Measurements from ENCODE around the gene MARS1.
"Not testable (repeated sequence)": the region's sequence is repeated elsewhere in the genome, so short reads cannot be mapped to it uniquely, and the experiment has no call there.

Gene MARS1

GRCh38 chr12:57549909-57550640 is 62.2 kb downstream of the MARS1 start, which contains the start of gene KIF5A:
Gene KIF5A (plus strand): TSS chr12:57550044. CDS start chr12:57550272, 228 bp downstream.
- peak; percentile 42 for DNase-seq (ENCODE audit: low read depth, low spot score)

GRCh38 chr12:57550641-57551549 is 63.0 kb downstream of the MARS1 start:
- DNase-seq (ENCODE audit: low read depth, low spot score), result no peak

GRCh38 chr12:57551637-57552305 is 63.9 kb downstream of the MARS1 start:
- DNase-seq (ENCODE audit: low read depth, low spot score), result no peak

GRCh38 chr12:57552306-57552651 is 64.4 kb downstream of the MARS1 start:
- DNase-seq (ENCODE audit: low read depth, low spot score), result no peak

GRCh38 chr12:57552835-57553313 is 65.0 kb downstream of the MARS1 start:
- DNase-seq (ENCODE audit: low read depth, low spot score), result peak; percentile 25

- DNase-seq (ENCODE audit: low read depth, low spot score), result no peak
Observed at GRCh38 chr12:57553343-57554202, 65.7 kb downstream of the MARS1 start.

GRCh38 chr12:57554453-57554852 is 66.6 kb downstream of the MARS1 start:
- no peak for DNase-seq (ENCODE audit: low read depth, low spot score)

- no peak for DNase-seq (ENCODE audit: low read depth, low spot score)
Observed at GRCh38 chr12:57554897-57555296, 67.0 kb downstream of the MARS1 start.

GRCh38 chr12:57558864-57559263 is 71.0 kb downstream of the MARS1 start:
- no peak for DNase-seq (ENCODE audit: low read depth, low spot score)

- DNase-seq (ENCODE audit: low read depth, low spot score), result no peak
Observed at GRCh38 chr12:57560516-57560915, 72.6 kb downstream of the MARS1 start.

- not testable (repeated sequence) for DNase-seq (ENCODE audit: low read depth, low spot score)
Observed at GRCh38 chr12:57561117-57561516, 73.2 kb downstream of the MARS1 start.

GRCh38 chr12:57563358-57563757 is 75.5 kb downstream of the MARS1 start:
- no peak for DNase-seq (ENCODE audit: low read depth, low spot score)

- DNase-seq (ENCODE audit: low read depth, low spot score), result no peak
Observed at GRCh38 chr12:57564178-57564740, 76.4 kb downstream of the MARS1 start.
